WI38 (cell line): ENCODE results near the gene CD93.

Experiments used
- H3K4me3 ChIP-seq: 2 replicates; pipeline ENCODE4 v1.5.1; 2011; ENCODE audit warnings: low read depth, mild to moderate bottlenecking, control low read depth, low read length
- CTCF ChIP-seq: IDR thresholded peaks from 2 replicates; pipeline ENCODE4 v1.5.1; 2012; ENCODE audit warnings: low read depth, mild to moderate bottlenecking, control low read depth, low read length

The CD93 gene

GRCh38 chr20:23033918-23034317 is 52.2 kb downstream of the CD93 start:
- no peak overlapping the region for H3K4me3 ChIP-seq
- TF ChIP-seq CTCF: no peak

- no peak for TF ChIP-seq CTCF
- H3K4me3 ChIP-seq: no peak overlapping the region
Measured at GRCh38 chr20:23032750-23033078, 53.4 kb downstream of the CD93 start.

- H3K4me3 ChIP-seq: no peak overlapping the region
- TF ChIP-seq CTCF: no peak
Measured at GRCh38 chr20:23032056-23032749, 53.9 kb downstream of the CD93 start.

DNA sequence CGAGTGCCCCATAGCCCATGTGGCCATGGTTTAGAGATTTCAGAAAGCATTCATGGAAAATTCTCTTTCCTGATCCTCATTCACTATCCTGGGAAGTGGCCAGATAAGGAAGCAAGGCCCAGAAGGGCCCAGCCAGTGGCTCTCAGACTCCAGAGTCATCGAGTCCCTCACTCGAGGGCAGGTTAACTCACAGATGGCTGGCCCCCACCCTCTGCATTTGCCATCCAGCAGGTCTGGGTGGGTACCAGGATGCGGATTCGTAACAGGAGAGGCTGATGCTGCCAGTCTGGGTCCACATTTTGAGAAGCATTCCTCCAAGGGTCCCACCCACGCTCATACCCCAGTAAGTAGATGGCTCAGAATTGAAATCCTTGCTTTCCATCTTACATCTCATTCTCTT is 54.8 kb downstream of the CD93 start:
- TF ChIP-seq CTCF: no peak
- no peak overlapping the region for H3K4me3 ChIP-seq
